ENCODE measurements around the gene PGGHG. TPM values are rescaled to one million over a fixed set of nuclear protein-coding genes. Genes with fewer than 3 reads are reported as not detected.

The PGGHG gene
- total and polyA plus RNA-seq, 2 of the 13 experiments (the other 11 are each of a cell fraction or from before 2014, with no cell fraction given), result 5.9 to 14.8 TPM

GRCh38 chr11:299081-299891 lies 10.4 kb downstream of the PGGHG start, which contains the start of gene IFITM5:
IFITM5 (minus strand) TSS chr11:299526; CDS start chr11:299490, 36 bp downstream.
- Histone ChIP-seq H4K20me1 (ENCODE audit: insufficient read depth, low read length) (no peaks in the 10 kb centered on the region), H3K27ac (ENCODE audit: extremely low read length, insufficient read depth, low read length) (no peak within 1 kb of the TSS), H3K9me3 (ENCODE audit: low read length) (no peaks in the 10 kb centered on the region), H3K79me2 (ENCODE audit: insufficient read depth, low read length) (no peaks in the 10 kb centered on the region), H3K4me1 (ENCODE audit: insufficient read depth, low read length) (peaks cover 35% of the 10 kb centered on the region), H3K9ac (ENCODE audit: insufficient read depth, low read depth, low read length) (0 out of 2 replicates have a peak within 1 kb of the TSS, but pooled peaks have one; percentile 22), H2AFZ (ENCODE audit: low read length) (no peak within 1 kb of the TSS), H3K27me3 (ENCODE audit: control insufficient read depth in 1 of 2, insufficient read depth in 2 of 2, low read length in 2 of 2) (peaks cover 11 to 20% of the 10 kb centered on the region in 2 experiments), H3K4me2 (ENCODE audit: low read depth, low read length) (peak within 1 kb of the TSS; percentile 67), H3K4me3 (replicated peaks in 1 of 3; ENCODE audit: insufficient read depth in 1 of 3, low read depth in 2 of 3, low read length in 3 of 3) (peak within 1 kb of the TSS in 1 of 3 experiments; percentile 52; a peak in 2 of 6 replicates), H3K36me3 (replicated peaks in 1 of 2; ENCODE audit: control insufficient read depth in 1 of 2, insufficient read depth in 2 of 2, low read length in 2 of 2) (no peaks in the 10 kb centered on the region)
- no peak for FAIRE-seq
- intact Hi-C loops (cut with micrococcal nuclease; ENCODE audit: unreplicated experiment), result no loop called here
- TF ChIP-seq, protein P1, sequence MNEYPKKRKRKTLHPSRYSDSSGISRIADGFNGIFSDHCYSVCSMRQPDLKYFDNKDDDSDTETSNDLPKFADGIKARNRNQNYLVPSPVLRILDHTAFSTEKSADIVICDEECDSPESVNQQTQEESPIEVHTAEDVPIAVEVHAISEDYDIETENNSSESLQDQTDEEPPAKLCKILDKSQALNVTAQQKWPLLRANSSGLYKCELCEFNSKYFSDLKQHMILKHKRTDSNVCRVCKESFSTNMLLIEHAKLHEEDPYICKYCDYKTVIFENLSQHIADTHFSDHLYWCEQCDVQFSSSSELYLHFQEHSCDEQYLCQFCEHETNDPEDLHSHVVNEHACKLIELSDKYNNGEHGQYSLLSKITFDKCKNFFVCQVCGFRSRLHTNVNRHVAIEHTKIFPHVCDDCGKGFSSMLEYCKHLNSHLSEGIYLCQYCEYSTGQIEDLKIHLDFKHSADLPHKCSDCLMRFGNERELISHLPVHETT (CRISPR knock-in tag; conservative IDR thresholded peaks at IDR 0.05), result no peak
- no peak for TF ChIP-seq CBX1 (IDR thresholded peaks at IDR 0.05; ENCODE audit: low read depth)
- TF ChIP-seq, protein P2, sequence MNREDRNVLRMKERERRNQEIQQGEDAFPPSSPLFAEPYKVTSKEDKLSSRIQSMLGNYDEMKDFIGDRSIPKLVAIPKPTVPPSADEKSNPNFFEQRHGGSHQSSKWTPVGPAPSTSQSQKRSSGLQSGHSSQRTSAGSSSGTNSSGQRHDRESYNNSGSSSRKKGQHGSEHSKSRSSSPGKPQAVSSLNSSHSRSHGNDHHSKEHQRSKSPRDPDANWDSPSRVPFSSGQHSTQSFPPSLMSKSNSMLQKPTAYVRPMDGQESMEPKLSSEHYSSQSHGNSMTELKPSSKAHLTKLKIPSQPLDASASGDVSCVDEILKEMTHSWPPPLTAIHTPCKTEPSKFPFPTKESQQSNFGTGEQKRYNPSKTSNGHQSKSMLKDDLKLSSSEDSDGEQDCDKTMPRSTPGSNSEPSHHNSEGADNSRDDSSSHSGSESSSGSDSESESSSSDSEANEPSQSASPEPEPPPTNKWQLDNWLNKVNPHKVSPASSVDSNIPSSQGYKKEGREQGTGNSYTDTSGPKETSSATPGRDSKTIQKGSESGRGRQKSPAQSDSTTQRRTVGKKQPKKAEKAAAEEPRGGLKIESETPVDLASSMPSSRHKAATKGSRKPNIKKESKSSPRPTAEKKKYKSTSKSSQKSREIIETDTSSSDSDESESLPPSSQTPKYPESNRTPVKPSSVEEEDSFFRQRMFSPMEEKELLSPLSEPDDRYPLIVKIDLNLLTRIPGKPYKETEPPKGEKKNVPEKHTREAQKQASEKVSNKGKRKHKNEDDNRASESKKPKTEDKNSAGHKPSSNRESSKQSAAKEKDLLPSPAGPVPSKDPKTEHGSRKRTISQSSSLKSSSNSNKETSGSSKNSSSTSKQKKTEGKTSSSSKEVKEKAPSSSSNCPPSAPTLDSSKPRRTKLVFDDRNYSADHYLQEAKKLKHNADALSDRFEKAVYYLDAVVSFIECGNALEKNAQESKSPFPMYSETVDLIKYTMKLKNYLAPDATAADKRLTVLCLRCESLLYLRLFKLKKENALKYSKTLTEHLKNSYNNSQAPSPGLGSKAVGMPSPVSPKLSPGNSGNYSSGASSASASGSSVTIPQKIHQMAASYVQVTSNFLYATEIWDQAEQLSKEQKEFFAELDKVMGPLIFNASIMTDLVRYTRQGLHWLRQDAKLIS (CRISPR knock-in tag; IDR thresholded peaks at IDR 0.05), result no peak
- TF ChIP-seq ZNF563 (CRISPR knock-in tag; IDR thresholded peaks at IDR 0.05), result no peak
- TF ChIP-seq NCOR1 (IDR thresholded peaks at IDR 0.05; ENCODE audit: borderline replicate concordance, low read length), result no peak
- no peak for TF ChIP-seq KLF9 (CRISPR knock-in tag; IDR thresholded peaks at IDR 0.05; ENCODE audit: low read depth)
- no peak for TF ChIP-seq GTF2F1 (IDR thresholded peaks at IDR 0.05; ENCODE audit: low read length)
- TF ChIP-seq XBP1 (CRISPR knock-in tag; IDR thresholded peaks at IDR 0.05), result no peak
- no peak for TF ChIP-seq SMAD1 (CRISPR knock-in tag; IDR thresholded peaks at IDR 0.05; ENCODE audit: borderline replicate concordance, low read depth)
- no peak for TF ChIP-seq ZNF383 (CRISPR knock-in tag; IDR thresholded peaks at IDR 0.05; ENCODE audit: borderline replicate concordance)
- TF ChIP-seq FOXA3 (CRISPR knock-in tag; IDR thresholded peaks at IDR 0.05), result no peak
- POLR2A ChIA-PET, result interaction anchor here (1.5 to 2.4 kb wide), 2 partner anchors 54 to 56 kb away, joined by 3 to 7 read pairs; no protein-coding TSS in a partner anchor
- no peak for ATAC-seq
- no TSS peak for BruUV-seq (replicated peaks)
- in situ Hi-C loops (cut with HindIII; ENCODE audit: extremely low pct_ligation_motif_present, low pct_unique_long_range_greater_than_20kb), result no loop called here
- 68% methylated on average over 21 of the region's 40 CpGs for WGBS (ENCODE audit: low lambda C conversion rate)
- DNase-seq (ENCODE audit: low spot score), result no peak
- CTCF ChIA-PET (ENCODE audit: low intra/inter-chr PET ratio, low total read pairs), result no interaction called here
